ENCODE measurements around the gene TSGA10. TPM values are rescaled to one million over a fixed set of nuclear protein-coding genes. Genes with fewer than 3 reads are reported as not detected.

The TSGA10 gene
- total RNA-seq, 2 donors from 2014 or later: 3.5 to 9.8 TPM

DNA sequence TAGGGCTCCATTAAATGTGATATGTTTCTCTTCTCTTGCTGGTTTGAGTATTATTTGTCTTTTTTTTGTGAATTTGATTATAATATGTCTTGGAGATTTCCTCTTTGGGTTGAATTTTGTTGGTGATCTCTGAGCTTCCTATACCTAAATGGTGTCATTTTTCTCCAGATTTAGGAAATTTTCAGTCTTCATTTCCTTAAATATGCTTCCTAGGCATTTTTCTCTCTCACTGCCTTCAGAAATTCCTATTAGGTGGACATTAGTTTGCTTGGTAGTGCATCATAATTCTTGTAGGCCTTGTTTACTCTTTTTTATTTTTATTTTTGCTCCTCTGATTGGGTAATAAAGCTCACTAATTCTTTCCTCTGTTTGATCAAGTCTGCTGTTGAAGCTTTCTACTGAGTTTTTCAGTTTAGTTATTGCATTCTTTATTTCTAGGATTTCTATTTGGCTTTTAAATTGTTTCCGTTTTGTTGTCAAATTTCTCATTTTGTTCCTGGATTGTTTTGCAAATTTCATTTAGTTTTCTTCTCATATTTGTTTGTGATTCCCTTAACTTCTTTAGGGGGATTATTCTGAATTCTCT is 182.1 kb downstream of the TSGA10 start:
- Mint-ChIP-seq H3K9me3 (peaks cover 18% of the 10 kb centered on the region), H3K4me3 (no peak overlapping the region), H3K27ac (no peak overlapping the region), H3K36me3 (ENCODE audit: low read depth) (no peaks in the 10 kb centered on the region), H3K27me3 (peaks cover 25% of the 10 kb centered on the region), H3K4me1 (no peaks in the 10 kb centered on the region)
- no peak for ATAC-seq (replicated peaks)

- H3K36me3 Mint-ChIP-seq (ENCODE audit: low read depth): no peaks in the 10 kb centered on the region
- no peak overlapping the region for H3K4me3 Mint-ChIP-seq
- no peak overlapping the region for H3K27ac Mint-ChIP-seq
- H3K9me3 Mint-ChIP-seq: peaks cover 7% of the 10 kb centered on the region
- H3K4me1 Mint-ChIP-seq: no peaks in the 10 kb centered on the region
- peaks cover 4% of the 10 kb centered on the region for H3K27me3 Mint-ChIP-seq
- no peak for ATAC-seq (replicated peaks)
Observed at GRCh38 chr2:98959810-98960507, 194.8 kb downstream of the TSGA10 start.

DNA sequence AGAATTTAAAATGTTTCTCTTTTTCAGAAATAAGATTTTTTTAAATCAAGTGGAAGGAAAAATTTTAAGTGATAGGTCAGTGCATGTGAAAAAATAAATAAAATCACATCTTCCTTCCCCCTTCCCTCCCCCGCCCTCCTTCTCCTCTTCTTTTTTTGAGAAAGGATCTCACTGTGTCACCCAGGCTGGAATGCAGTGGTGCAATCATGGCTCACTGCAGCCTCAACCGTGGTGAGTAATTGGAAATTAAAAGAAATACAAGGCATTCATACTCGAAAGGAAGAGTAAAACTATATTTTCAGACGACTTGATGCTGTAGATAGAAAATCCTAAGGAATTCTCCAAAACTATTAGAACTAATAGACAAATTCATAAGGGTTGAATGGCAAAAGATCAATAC is 201.8 kb downstream of the TSGA10 start:
- Mint-ChIP-seq H3K4me1 (no peaks in the 10 kb centered on the region), H3K36me3 (ENCODE audit: low read depth) (no peaks in the 10 kb centered on the region), H3K27ac (no peak overlapping the region), H3K9me3 (no peaks in the 10 kb centered on the region), H3K27me3 (peaks cover 24% of the 10 kb centered on the region), H3K4me3 (no peak overlapping the region)
- ATAC-seq (replicated peaks): no peak

DNA sequence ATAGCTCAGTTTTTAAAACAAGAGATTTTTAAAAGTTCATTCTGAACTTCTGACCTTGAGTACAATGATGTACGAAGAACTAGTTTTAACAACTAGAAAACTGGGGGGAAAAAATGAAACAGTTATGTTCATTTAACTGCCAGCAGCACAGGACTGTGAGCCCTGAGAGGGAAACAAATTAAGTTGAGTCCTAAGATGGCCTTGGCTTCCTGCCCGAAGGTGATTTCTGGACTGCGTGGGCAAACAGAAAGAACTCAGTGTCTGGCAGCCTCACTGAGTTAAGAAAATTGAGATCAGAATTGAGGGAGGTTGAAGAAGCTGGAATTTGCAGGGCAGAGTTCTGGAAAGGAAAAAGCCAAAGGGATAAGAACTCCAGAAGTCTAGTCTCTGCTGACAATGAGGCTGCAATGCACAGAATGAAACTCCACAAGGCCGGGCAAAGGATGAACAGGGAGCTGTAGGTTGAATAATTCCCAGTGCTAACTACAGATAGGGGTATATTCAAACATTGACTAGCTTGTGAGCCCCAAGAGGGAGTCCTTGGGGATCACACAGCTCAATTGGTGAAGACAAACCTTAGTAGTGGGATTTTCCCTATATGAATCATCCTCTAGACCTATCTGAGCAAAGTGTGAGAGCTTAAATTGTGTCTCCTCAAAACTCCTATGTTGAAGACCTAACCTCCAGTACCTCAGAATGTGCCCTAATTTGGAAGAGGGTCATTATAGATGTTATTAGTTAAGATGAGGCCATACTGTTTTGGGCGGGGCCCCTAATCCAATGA is 205.6 kb downstream of the TSGA10 start:
- Mint-ChIP-seq H3K27ac (no peak overlapping the region), H3K4me1 (no peaks in the 10 kb centered on the region), H3K36me3 (ENCODE audit: low read depth) (no peaks in the 10 kb centered on the region), H3K27me3 (peaks cover 24% of the 10 kb centered on the region), H3K4me3 (no peak overlapping the region), H3K9me3 (no peaks in the 10 kb centered on the region)
- ATAC-seq (replicated peaks): no peak

- no peak for ATAC-seq (replicated peaks)
- Mint-ChIP-seq H3K4me1 (no peaks in the 10 kb centered on the region), H3K9me3 (no peaks in the 10 kb centered on the region), H3K4me3 (no peak overlapping the region), H3K27ac (no peak overlapping the region), H3K27me3 (peaks cover 23% of the 10 kb centered on the region), H3K36me3 (ENCODE audit: low read depth) (no peaks in the 10 kb centered on the region)
Observed at GRCh38 chr2:98947554-98947953, 207.2 kb downstream of the TSGA10 start.

Other genes starting within 250 kb of the TSGA10 start
- under 1 TPM; 0.13 to 0.16 TPM for gene CRACDL, start 218.7 kb downstream of the TSGA10 start, total RNA-seq
- gene C2orf15, start 13.2 kb downstream of the TSGA10 start, total RNA-seq: 1 to 10 TPM; 1.9 TPM
- gene LIPT1, start within 50 bp of the TSGA10 start, total RNA-seq: 1 to 10 TPM; 3.3 to 5.5 TPM
- gene MITD1, start 26.1 kb upstream of the TSGA10 start, total RNA-seq: 10 to 100 TPM; 68.7 to 71.5 TPM
- 10 to 100 TPM; 25.7 to 26.0 TPM for gene MRPL30, start 26.2 kb upstream of the TSGA10 start, total RNA-seq
- gene LYG2, start 100.7 kb upstream of the TSGA10 start, total RNA-seq: not detected
- 1 to 10 TPM in 1 of 2 donors, under 1 TPM in 1; 0.58 to 1.3 TPM for gene LYG1, start 146.3 kb upstream of the TSGA10 start, total RNA-seq
- 10 to 100 TPM; 18.6 to 26.8 TPM for gene TXNDC9, start 181.4 kb upstream of the TSGA10 start, total RNA-seq
- gene EIF5B, start 182.4 kb upstream of the TSGA10 start, total RNA-seq: 10 to 100 TPM; 54.1 to 77.8 TPM